NCI-H2171 treated with DMSO at 0.1 percent for 48 hours (cell line): Measurements from ENCODE around the gene CEP83.
"Not testable (repeated sequence)": the region's sequence is repeated elsewhere in the genome, so short reads cannot be mapped to it uniquely, and the experiment has no call there.

ENCODE experiments used
- DNase-seq: peaks from one replicate; lab custom pipeline; 2025; lab: John Stamatoyannopoulos, UW

The CEP83 gene

GRCh38 chr12:94459728-94460615, at the start of gene CEP83:
Gene CEP83, minus strand, starts transcription at chr12:94459867. Its CDS starts 47,377 bp downstream, at chr12:94412490.
- peak; percentile 89 for DNase-seq

- no peak for DNase-seq
These were observed 49.6 kb upstream of the CEP83 start for GRCh38 chr12:94509317-94509716.

- DNase-seq = no peak
These were observed 47.8 kb upstream of the CEP83 start for GRCh38 chr12:94507455-94507854.

- no peak for DNase-seq
These were observed 44.7 kb upstream of the CEP83 start for GRCh38 chr12:94504386-94504785.

- DNase-seq = no peak
These were observed 44.0 kb upstream of the CEP83 start for GRCh38 chr12:94503619-94504018.

GRCh38 chr12:94500831-94501567, 41.3 kb upstream of the CEP83 start:
- DNase-seq = no peak

GRCh38 chr12:94498698-94499097, 39.0 kb upstream of the CEP83 start:
- DNase-seq = no peak

- no peak for DNase-seq
These were observed 38.4 kb upstream of the CEP83 start for GRCh38 chr12:94498073-94498472.

- DNase-seq = no peak
These were observed 35.9 kb upstream of the CEP83 start for GRCh38 chr12:94495445-94496115.

GRCh38 chr12:94491489-94491888, 31.8 kb upstream of the CEP83 start:
- DNase-seq = no peak

GRCh38 chr12:94488463-94488862, 28.8 kb upstream of the CEP83 start:
- DNase-seq = no peak

- DNase-seq = no peak
These were observed 22.1 kb upstream of the CEP83 start for GRCh38 chr12:94481734-94482133.

- no peak for DNase-seq
These were observed 9.9 kb upstream of the CEP83 start for GRCh38 chr12:94469522-94469921.

- DNase-seq = no peak
These were observed 921 bp upstream of the CEP83 start for GRCh38 chr12:94460616-94460959.

GRCh38 chr12:94458877-94459727, 565 bp downstream of the CEP83 start:
- peak; percentile 14 for DNase-seq

- DNase-seq = no peak
These were observed 2.4 kb downstream of the CEP83 start for GRCh38 chr12:94457311-94457710.

- not testable (repeated sequence) for DNase-seq
These were observed 5.3 kb downstream of the CEP83 start for GRCh38 chr12:94454318-94454717.

- no peak for DNase-seq
These were observed 14.0 kb downstream of the CEP83 start for GRCh38 chr12:94445662-94446061.

- no peak for DNase-seq
These were observed 22.4 kb downstream of the CEP83 start for GRCh38 chr12:94437303-94437702.

- DNase-seq = no peak
These were observed 24.1 kb downstream of the CEP83 start for GRCh38 chr12:94435511-94435927.

- no peak for DNase-seq
These were observed 25.5 kb downstream of the CEP83 start for GRCh38 chr12:94434171-94434570.

GRCh38 chr12:94433744-94434143, 25.9 kb downstream of the CEP83 start:
- DNase-seq = no peak
